SKM-1 treated with dmso at 0.1 percent for 144 hours (cell line): ENCODE data around the gene ZNF544.
A peak's percentile ranks its signal among the peaks of the same experiment; 100 is the strongest.
"Not testable (repeated sequence)": the region's sequence is repeated elsewhere in the genome, so short reads cannot be mapped to it uniquely, and the experiment has no call there.

ENCODE experiments used
- DNase-seq: peaks from one replicate; lab custom pipeline; 2025; ENCODE audit not compliant: unreplicated experiment; lab: John Stamatoyannopoulos, UW

ZNF544 gene

GRCh38 chr19:58304748-58305064 is 76.0 kb downstream of the ZNF544 start:
- no peak for DNase-seq

DNA sequence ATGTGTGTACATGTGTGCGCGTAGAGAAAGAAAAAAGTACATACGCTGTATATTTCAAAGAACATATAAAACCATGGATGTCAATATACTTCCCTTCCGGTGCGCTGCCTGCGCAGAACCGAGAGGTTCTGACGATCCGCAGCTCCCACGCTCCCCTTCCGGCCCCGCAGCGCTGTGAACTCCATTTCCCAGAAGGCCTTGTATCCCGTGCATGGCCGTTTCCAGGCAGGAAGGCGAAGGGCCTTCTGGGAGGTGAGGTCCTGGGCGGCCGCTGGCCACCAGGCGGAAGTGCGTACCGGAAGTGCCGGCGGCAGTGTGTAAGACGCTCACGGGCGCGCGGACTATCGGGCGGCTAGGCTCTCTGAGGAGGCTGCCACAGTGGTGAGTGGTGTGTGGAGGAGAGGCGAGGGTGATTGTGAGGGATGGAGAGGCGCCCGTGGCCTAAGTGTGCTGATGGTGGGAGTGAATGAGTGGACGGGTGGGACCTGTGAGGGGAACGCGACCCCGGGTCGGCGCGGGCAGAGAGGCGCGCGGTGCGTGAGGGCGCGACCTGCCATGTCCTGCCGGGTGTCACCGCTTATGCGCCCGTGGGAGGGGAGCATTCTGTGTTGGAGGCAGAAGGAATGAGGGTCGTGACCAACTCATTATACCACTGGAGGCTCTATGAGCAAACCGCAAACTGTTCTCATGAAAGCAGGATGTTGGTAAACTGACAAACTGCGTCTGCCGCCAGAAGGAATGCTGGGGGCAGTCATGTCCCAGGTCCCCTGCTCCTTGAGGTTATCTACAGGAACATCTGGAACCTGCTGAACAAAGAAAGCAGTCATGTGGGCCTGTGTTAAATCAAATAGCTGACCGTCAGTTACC is 76.6 kb downstream of the ZNF544 start, which contains the start of gene ERVK3-1:
Gene ERVK3-1 (plus strand): TSS at position 313 of the 867 bp plus-strand sequence. CDS start 6,792 bp downstream, outside the sequence.
- peak; percentile 87 for DNase-seq

DNA sequence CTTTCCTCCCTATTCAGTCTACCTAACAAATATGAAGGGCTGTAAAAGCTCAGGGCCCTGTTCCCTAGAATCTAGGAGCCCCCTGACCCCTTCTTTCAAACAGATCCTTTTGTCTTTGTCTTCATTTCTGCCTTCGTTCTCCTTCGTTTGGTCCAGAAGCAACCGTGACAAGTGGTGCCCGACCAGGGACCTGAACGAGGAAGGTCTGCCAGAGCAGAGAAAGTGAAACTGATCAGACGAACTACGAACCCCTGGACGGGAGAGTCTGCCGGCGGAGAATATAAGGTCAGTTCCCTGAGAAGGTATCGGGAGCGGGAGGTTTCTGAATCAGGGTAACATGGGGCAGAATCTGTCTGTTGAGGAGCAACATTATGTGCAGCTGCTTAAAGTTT is 77.2 kb downstream of the ZNF544 start:
- DNase-seq = no peak

GRCh38 chr19:58307736-58308135 is 79.0 kb downstream of the ZNF544 start:
- DNase-seq = no peak

DNA sequence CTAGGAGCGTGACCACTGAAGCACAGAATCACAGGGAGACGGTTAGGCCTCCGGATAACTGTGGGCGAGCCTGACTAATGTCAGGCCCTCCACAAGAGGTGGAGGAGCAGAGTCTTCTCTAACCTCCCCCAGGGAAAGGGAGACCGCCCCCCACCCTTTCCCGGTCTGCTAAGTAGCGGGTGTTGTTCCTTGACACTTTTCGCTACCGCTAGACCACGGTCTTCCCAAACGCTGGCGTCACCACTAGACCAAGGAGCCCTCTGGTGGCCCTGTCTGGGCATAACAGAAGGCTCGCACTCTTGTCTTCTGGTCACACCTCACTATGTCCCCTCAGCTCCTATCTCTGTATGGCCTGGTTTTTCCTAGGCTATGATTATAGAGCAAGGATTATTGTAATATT is 82.0 kb downstream of the ZNF544 start:
- not testable (repeated sequence) for DNase-seq

- no peak for DNase-seq
Observed at GRCh38 chr19:58311345-58311865, 82.7 kb downstream of the ZNF544 start.
